GM12873 (cell line): ENCODE results near the gene PIK3CB.

Experiments used
- CTCF ChIP-seq: IDR thresholded peaks from 2 replicates; pipeline ENCODE4 v1.5.1; 2012; ENCODE audit warnings: low read depth, mild to moderate bottlenecking, moderate library complexity, low read length, control low read depth; ENCODE audit not compliant: insufficient read depth; ENCODE audit errors: missing control alignments

PIK3CB gene

GRCh38 chr3:138771585-138771984, 63.1 kb downstream of the PIK3CB start:
- TF ChIP-seq CTCF, result no peak

GRCh38 chr3:138769616-138770015, 65.1 kb downstream of the PIK3CB start:
- TF ChIP-seq CTCF, result no peak

- TF ChIP-seq CTCF, result no peak
Measured at GRCh38 chr3:138768946-138769345, 65.8 kb downstream of the PIK3CB start.

GRCh38 chr3:138768125-138768524, 66.6 kb downstream of the PIK3CB start:
- TF ChIP-seq CTCF, result no peak

GRCh38 chr3:138767498-138768104, 67.1 kb downstream of the PIK3CB start:
- no peak for TF ChIP-seq CTCF

- no peak for TF ChIP-seq CTCF
Measured at GRCh38 chr3:138761002-138761401, 73.7 kb downstream of the PIK3CB start.

- no peak for TF ChIP-seq CTCF
Measured at GRCh38 chr3:138748190-138748589, 86.5 kb downstream of the PIK3CB start.

- no peak for TF ChIP-seq CTCF
Measured at GRCh38 chr3:138747225-138747624, 87.5 kb downstream of the PIK3CB start.
